Keratinocyte (primary cell): ENCODE measurements around the gene AUP1. TPM values are rescaled to one million over a fixed set of nuclear protein-coding genes. Genes with fewer than 3 reads are reported as not detected.

Experiments
- DNase-seq: peaks from one replicate; pipeline ENCODE4 v3.0.0-alpha.2; 2011; ENCODE audit warnings: low read depth, missing footprints, low spot score
- FAIRE-seq: peaks from 2 replicates; lab custom pipeline; 2011; peaks lifted over from hg19 to GRCh38; lab: Jason Lieb, UNC
- H2AFZ ChIP-seq: 2 replicates; pipeline ENCODE4 v1.6.0; 2012; ENCODE audit warnings: low read length, control low read depth, inconsistent platforms; ENCODE audit not compliant: control insufficient read depth
- H3K27ac ChIP-seq: 2 replicates; pipeline ENCODE4 v1.5.1; 2011; ENCODE audit warnings: low read length; ENCODE audit not compliant: control insufficient read depth, insufficient read depth
- H3K27me3 ChIP-seq: 3 replicates; pipeline ENCODE4 v1.6.0; 2011; ENCODE audit warnings: low read length; ENCODE audit not compliant: control insufficient read depth, insufficient read depth; ENCODE audit errors: extremely low read depth
- H3K36me3 ChIP-seq, 2 experiments: 2 replicates in 1 of 2; 3 replicates in 1 of 2; pipeline ENCODE4 v1.5.1; 2011; ENCODE audit warnings: low read length in 2 of 2, mild to moderate bottlenecking in 1 of 2; ENCODE audit not compliant: control insufficient read depth in 2 of 2, insufficient read depth in 2 of 2; ENCODE audit errors: extremely low read depth in 1 of 2
- H3K4me1 ChIP-seq: 3 replicates; pipeline ENCODE4 v1.5.1; 2011; ENCODE audit warnings: low read length; ENCODE audit not compliant: control insufficient read depth, insufficient read depth; ENCODE audit errors: extremely low read depth
- H3K4me2 ChIP-seq: 3 replicates; pipeline ENCODE4 v1.6.0; 2011; ENCODE audit warnings: low read depth, low read length; ENCODE audit not compliant: control insufficient read depth, insufficient read depth; ENCODE audit errors: extremely low read depth
- H3K4me3 ChIP-seq, 3 experiments: fragments of 200-600 bp in 1 of 3; sonication (generic) in 1 of 3; 2 replicates in 2 of 3; 3 replicates in 1 of 3; pipeline ENCODE4 v1.5.1; 2011 to 2016; ENCODE audit warnings: low read length in 3 of 3, mild to moderate bottlenecking in 3 of 3, control low read depth in 2 of 3, inconsistent platforms in 1 of 3, low read depth in 1 of 3, mixed read lengths in 1 of 3, mixed run types in 1 of 3, moderate library complexity in 1 of 3; ENCODE audit not compliant: control insufficient read depth in 2 of 3, insufficient read depth in 2 of 3; ENCODE audit errors: extremely low read depth in 1 of 3
- H3K79me2 ChIP-seq: 2 replicates; pipeline ENCODE4 v1.6.0; 2012; ENCODE audit warnings: low read length; ENCODE audit not compliant: control insufficient read depth, insufficient read depth
- H3K9ac ChIP-seq: 3 replicates; pipeline ENCODE4 v1.6.0; 2011; ENCODE audit warnings: low read length; ENCODE audit not compliant: control insufficient read depth, insufficient read depth; ENCODE audit errors: extremely low read depth
- H3K9me1 ChIP-seq: 3 replicates; pipeline ENCODE4 v1.6.0; 2011; ENCODE audit warnings: low read length; ENCODE audit not compliant: control insufficient read depth, insufficient read depth; ENCODE audit errors: extremely low read depth
- H3K9me3 ChIP-seq: 2 replicates; pipeline ENCODE4 v1.5.1; 2012; ENCODE audit warnings: low read depth, low read length; ENCODE audit not compliant: control insufficient read depth
- H4K20me1 ChIP-seq: 3 replicates; pipeline ENCODE4 v1.6.0; 2011; ENCODE audit warnings: low read length; ENCODE audit not compliant: control insufficient read depth, insufficient read depth; ENCODE audit errors: extremely low read depth
- EZH2 ChIP-seq: IDR thresholded peaks from one replicate; pipeline ENCODE4 v1.6.1; 2012; ENCODE audit warnings: inconsistent platforms, mild to moderate bottlenecking, low read length, moderate library complexity
- dilution Hi-C: fragments of 300-500 bp; cut with MboI; formaldehyde crosslinking; loops from one replicate; pipeline ENCODE4 v1.7.0; 2020; ENCODE audit warnings: low sequenced_read_pairs; ENCODE audit not compliant: extremely low pct_ligation_motif_present
- polyA plus RNA-seq, 5 experiments: library from polyadenylated mRNA; depleted of rRNA in 3 of 5; stranded (reverse) in 3 of 5; stranded (forward) in 1 of 5; unstranded in 1 of 5; fragments of >200 nt; gene quantifications; 1 replicate in 1 of 5; 2 replicates in 3 of 5; 3 replicates in 1 of 5; pipeline versions ENCODE4 v1.2.1 to v1.2.3, GENCODE V29; 2011 to 2012; ENCODE audit warnings: missing spikeins in 2 of 5, low read depth in 1 of 5, low replicate concordance in 1 of 5
- TF ChIP-seq, protein P1 (sequence below), 3 experiments: IDR thresholded peaks in 1 of 3; conservative IDR thresholded peaks in 1 of 3; optimal IDR thresholded peaks in 1 of 3; 2 replicates in 2 of 3; 3 replicates in 1 of 3; pipeline versions ENCODE3 to v1.5.1; 2011; ENCODE audit warnings: low read length in 3 of 3, mild to moderate bottlenecking in 3 of 3, moderate library complexity in 2 of 3, control low read depth in 1 of 3, inconsistent platforms in 1 of 3; ENCODE audit not compliant: insufficient read depth in 2 of 3; ENCODE audit errors: extremely low read depth in 1 of 3

The AUP1 gene
- polyA plus RNA-seq, 1 donor (not counting 4 experiments of a cell fraction or from before 2014, with no cell fraction given): 94.9 TPM

DNA sequence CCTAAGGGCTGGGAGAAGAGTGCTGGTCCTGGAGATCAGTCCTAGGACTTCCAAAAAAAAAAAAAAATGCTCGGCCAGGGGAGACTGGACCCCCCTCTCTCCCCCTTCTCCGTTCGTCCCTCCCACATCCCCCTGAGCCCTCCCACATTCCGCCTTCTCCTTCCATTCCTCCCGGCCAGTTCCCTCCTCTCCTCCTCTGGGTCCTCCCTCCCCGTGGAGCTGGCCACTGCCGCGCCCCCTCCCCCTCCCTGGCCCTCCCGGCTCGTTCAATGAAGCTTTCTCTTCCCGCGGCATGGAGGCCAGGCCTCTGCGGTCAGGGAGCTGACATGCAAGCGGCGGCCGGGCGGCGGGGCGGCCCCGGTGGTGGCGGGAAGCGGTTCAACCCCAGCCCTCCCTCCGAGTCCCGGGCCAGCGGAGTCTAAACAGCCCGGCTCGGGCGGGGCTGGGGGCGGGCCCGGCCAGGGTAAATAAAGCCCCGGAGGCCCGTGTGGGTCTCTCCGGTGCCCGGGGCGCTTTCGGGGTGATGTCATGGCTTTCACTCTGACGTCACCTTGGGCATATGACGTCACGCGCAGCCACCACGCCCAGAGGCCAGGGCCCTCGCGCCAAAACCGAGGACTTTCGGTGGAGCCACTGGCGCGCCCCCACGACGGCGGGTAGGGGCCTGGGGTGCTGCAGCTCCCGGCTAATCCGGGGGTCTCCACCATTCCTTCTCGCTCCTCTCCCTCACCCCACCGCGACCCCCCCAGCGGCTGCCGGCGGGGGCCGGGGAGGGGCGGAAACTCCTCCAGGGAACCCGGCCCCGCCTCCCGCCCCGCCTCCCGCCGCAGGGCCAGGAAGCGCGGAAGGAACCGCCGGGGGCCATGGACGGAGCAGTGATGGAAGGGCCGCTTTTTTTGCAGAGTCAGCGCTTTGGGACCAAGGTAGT is 24.6 kb upstream of the AUP1 start, which contains the start of the genes DOK1 and LOXL3:
TSS of gene DOK1 (plus strand) at position 829 of the 928 bp plus-strand sequence. CDS start at position 864, 35 bp downstream.
TSS of gene LOXL3 (minus strand) at position 51 of the 928 bp plus-strand sequence. CDS start 1,308 bp downstream, outside the sequence.
- H3K36me3 ChIP-seq: no peaks in the 10 kb centered on the region
- H3K4me2 ChIP-seq: peak within 1 kb of the TSS; percentile 77
- no peaks in the 10 kb centered on the region for H3K9me3 ChIP-seq
- FAIRE-seq: no peak
- peak within 1 kb of the TSS; percentile 46 to 56 (median 46) for H3K4me3 ChIP-seq
- dilution Hi-C loops: no loop called here
- H3K79me2 ChIP-seq: no peaks in the 10 kb centered on the region
- TF ChIP-seq, protein P1, sequence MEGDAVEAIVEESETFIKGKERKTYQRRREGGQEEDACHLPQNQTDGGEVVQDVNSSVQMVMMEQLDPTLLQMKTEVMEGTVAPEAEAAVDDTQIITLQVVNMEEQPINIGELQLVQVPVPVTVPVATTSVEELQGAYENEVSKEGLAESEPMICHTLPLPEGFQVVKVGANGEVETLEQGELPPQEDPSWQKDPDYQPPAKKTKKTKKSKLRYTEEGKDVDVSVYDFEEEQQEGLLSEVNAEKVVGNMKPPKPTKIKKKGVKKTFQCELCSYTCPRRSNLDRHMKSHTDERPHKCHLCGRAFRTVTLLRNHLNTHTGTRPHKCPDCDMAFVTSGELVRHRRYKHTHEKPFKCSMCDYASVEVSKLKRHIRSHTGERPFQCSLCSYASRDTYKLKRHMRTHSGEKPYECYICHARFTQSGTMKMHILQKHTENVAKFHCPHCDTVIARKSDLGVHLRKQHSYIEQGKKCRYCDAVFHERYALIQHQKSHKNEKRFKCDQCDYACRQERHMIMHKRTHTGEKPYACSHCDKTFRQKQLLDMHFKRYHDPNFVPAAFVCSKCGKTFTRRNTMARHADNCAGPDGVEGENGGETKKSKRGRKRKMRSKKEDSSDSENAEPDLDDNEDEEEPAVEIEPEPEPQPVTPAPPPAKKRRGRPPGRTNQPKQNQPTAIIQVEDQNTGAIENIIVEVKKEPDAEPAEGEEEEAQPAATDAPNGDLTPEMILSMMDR (optimal IDR thresholded peaks at IDR 0.05 in 1 of 3, IDR thresholded peaks at IDR 0.05 in 1 of 3, conservative IDR thresholded peaks at IDR 0.05 in 1 of 3; ENCODE audit: extremely low read depth in 1 of 3, insufficient read depth in 2 of 3, low read length in 3 of 3): no peak
- no peak for TF ChIP-seq EZH2
- peaks cover 16% of the 10 kb centered on the region for H3K27me3 ChIP-seq
- no peaks in the 10 kb centered on the region for H4K20me1 ChIP-seq
- no peak for DNase-seq
- no peak within 1 kb of the TSS for H3K27ac ChIP-seq
- peak within 1 kb of the TSS; percentile 74 for H2AFZ ChIP-seq
- H3K9me1 ChIP-seq: no peaks in the 10 kb centered on the region
- peak within 1 kb of the TSS; percentile 4 for H3K9ac ChIP-seq
- H3K4me1 ChIP-seq: peaks cover 7% of the 10 kb centered on the region

DNA sequence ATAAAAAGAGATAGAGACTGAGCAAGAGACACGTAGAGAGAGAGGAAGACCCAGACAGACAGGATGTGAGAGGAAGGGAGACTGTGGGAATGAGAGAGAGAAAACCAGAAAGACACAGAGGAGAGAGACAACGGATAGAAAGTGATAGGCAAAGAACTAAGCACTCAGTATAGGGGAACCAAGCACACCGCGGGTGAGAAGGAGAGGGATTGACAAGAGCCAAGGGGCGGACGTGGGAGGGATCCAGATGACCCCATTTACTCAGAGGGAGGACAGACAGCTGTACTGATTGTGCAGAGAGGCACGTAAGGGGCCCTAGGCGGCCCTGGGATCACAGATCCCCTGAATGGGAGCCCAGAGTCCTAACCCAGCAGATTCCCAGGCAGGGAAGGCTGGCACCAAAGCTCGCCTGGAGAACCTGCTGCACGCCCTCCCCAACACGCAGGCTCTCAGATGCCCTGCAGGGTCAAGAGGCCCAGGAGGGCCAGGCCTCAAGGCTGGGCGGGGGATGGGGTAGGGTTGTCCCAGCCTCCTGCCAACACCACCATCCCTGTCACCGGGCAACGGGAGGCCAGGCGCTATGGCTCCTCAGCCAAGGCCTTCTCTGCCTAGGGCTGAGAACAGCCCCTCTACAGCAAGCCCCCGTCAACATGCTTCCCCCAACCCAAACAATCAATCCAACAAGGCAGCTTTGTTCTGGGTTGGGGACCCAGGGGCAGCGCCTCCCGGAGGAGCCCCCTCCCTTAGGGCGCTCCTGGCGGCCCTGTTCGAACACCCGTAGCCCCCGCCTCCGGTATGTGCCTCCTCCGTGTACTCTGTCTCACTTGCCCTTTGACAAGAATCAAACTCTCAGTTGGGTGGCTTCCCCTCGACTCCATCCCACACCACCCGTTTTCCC is 23.7 kb upstream of the AUP1 start:
- peaks cover 11% of the 10 kb centered on the region for H3K4me1 ChIP-seq
- H3K9ac ChIP-seq: no peak overlapping the region
- no peaks in the 10 kb centered on the region for H4K20me1 ChIP-seq
- H3K4me3 ChIP-seq: no peak overlapping the region
- H3K9me3 ChIP-seq: no peaks in the 10 kb centered on the region
- peaks cover 16% of the 10 kb centered on the region for H3K27me3 ChIP-seq
- dilution Hi-C loops: no loop called here
- no peaks in the 10 kb centered on the region for H3K36me3 ChIP-seq
- no peak overlapping the region for H2AFZ ChIP-seq
- FAIRE-seq: no peak
- peak overlapping the region; percentile 77 for H3K4me2 ChIP-seq
- DNase-seq: no peak
- TF ChIP-seq, protein P1 (optimal IDR thresholded peaks at IDR 0.05 in 1 of 3, IDR thresholded peaks at IDR 0.05 in 1 of 3, conservative IDR thresholded peaks at IDR 0.05 in 1 of 3; ENCODE audit: extremely low read depth in 1 of 3, insufficient read depth in 2 of 3, low read length in 3 of 3): no peak
- TF ChIP-seq EZH2: no peak
- no peak overlapping the region for H3K27ac ChIP-seq
- H3K9me1 ChIP-seq: no peaks in the 10 kb centered on the region
- H3K79me2 ChIP-seq: no peaks in the 10 kb centered on the region
